K562 (cell line): ENCODE measurements around the gene RPL19. TPM values are rescaled to one million over a fixed set of nuclear protein-coding genes. Genes with fewer than 3 reads are reported as not detected.

Source experiments
- BRD4 ChIP-seq: fragments of 200-600 bp; sonication (generic); IDR thresholded peaks from 2 replicates; pipeline ENCODE4 v1.6.1; 2017; ENCODE audit warnings: inconsistent platforms
- CHCHD3 ChIP-seq: fragments of 250-450 bp; sonication (Bioruptor Pico); IDR thresholded peaks from 2 replicates; pipeline ENCODE4 v2.1.2; 2022; ENCODE audit warnings: mild to moderate bottlenecking
- CHD1 ChIP-seq: fragments of 200-600 bp; sonication (generic); IDR thresholded peaks from one replicate; pipeline ENCODE4 v1.6.1; 2012; ENCODE audit warnings: mild to moderate bottlenecking, moderate library complexity, low read length, inconsistent platforms
- HEY1 ChIP-seq: fragments of 250-450 bp; sonication (Bioruptor Pico); IDR thresholded peaks from 2 replicates; pipeline ENCODE4 v1.5.0; 2020; ENCODE audit warnings: mild to moderate bottlenecking, moderate library complexity, borderline replicate concordance
- KLF1 ChIP-seq: fragments of 450-650 bp; IDR thresholded peaks from 2 replicates; pipeline ENCODE4 v1.6.1; 2016; ENCODE audit warnings: missing genetic modification characterization, missing compliant biosample characterization
- L3MBTL2 ChIP-seq: fragments of 450-650 bp; IDR thresholded peaks from 2 replicates; pipeline ENCODE4 v1.6.1; 2016; ENCODE audit warnings: mild to moderate bottlenecking, moderate library complexity
- LCOR ChIP-seq: sonication (generic); formaldehyde crosslinking; IDR thresholded peaks from 2 replicates; pipeline ENCODE4 v1.8.0; 2022; ENCODE audit warnings: mild to moderate bottlenecking, missing genetic modification reagents
- MEF2A ChIP-seq: IDR thresholded peaks from 2 replicates; pipeline ENCODE4 v1.6.1; 2011; ENCODE audit warnings: low read depth, mild to moderate bottlenecking, low read length, moderate library complexity; ENCODE audit not compliant: control insufficient read depth
- NCOA4 ChIP-seq: fragments of 450-650 bp; IDR thresholded peaks from 2 replicates; pipeline ENCODE4 v1.6.1; 2018; ENCODE audit warnings: mild to moderate bottlenecking; ENCODE audit not compliant: partially characterized antibody
- NCOR1 ChIP-seq: fragments of 450-650 bp; IDR thresholded peaks from 2 replicates; pipeline ENCODE4 v1.6.1; 2016; ENCODE audit warnings: mild to moderate bottlenecking, moderate library complexity
- NELFE ChIP-seq: IDR thresholded peaks from 2 replicates; pipeline ENCODE4 v1.6.1; 2011; ENCODE audit warnings: mild to moderate bottlenecking; ENCODE audit not compliant: insufficient read depth, insufficient read length
- PHF8 ChIP-seq: fragments of 200-600 bp; sonication (generic); IDR thresholded peaks from 2 replicates; pipeline ENCODE4 v1.6.1; 2012; ENCODE audit warnings: mixed run types, mild to moderate bottlenecking, inconsistent platforms, low read length, moderate library complexity, borderline replicate concordance
- SMAD4 ChIP-seq: fragments of 250-450 bp; sonication (Bioruptor Pico); conservative IDR thresholded peaks from 2 replicates; pipeline ENCODE4 v1.8.0; 2021; ENCODE audit warnings: inconsistent platforms, mild to moderate bottlenecking, moderate library complexity
- SMARCE1 ChIP-seq: fragments of 450-650 bp; IDR thresholded peaks from 2 replicates; pipeline ENCODE4 v1.7.1; 2016; ENCODE audit warnings: mild to moderate bottlenecking
- SREBF1 ChIP-seq: fragments of 150-350 bp; IDR thresholded peaks from 2 replicates; pipeline ENCODE4 v1.6.1; 2014; ENCODE audit warnings: antibody characterized with exemption, low read depth, low read length, borderline replicate concordance
- SRSF7 ChIP-seq: fragments of 200-400 bp; formaldehyde crosslinking; optimal IDR thresholded peaks from 2 replicates; pipeline ENCODE3; 2017; ENCODE audit warnings: mild to moderate bottlenecking, low read depth, low read length
- TBP ChIP-seq: optimal IDR thresholded peaks from 2 replicates; pipeline ENCODE3; 2011; ENCODE audit warnings: low read depth, low read length, improper control_type of control experiment
- ZEB2 ChIP-seq: fragments of 450-650 bp; IDR thresholded peaks from 2 replicates; pipeline ENCODE4 v1.6.1; 2016
- ZNF121 ChIP-seq: sonication (generic); formaldehyde crosslinking; conservative IDR thresholded peaks from 2 replicates; pipeline ENCODE4 v1.8.0; 2022; ENCODE audit warnings: missing genetic modification reagents
- ZNF408 ChIP-seq: fragments of 250-450 bp; sonication (Bioruptor Pico); IDR thresholded peaks from 2 replicates; pipeline ENCODE4 v1.4.0; 2020; ENCODE audit warnings: low read depth, mild to moderate bottlenecking, moderate library complexity
- ZZZ3 ChIP-seq: fragments of 450-650 bp; IDR thresholded peaks from 2 replicates; pipeline ENCODE4 v1.6.1; 2016; ENCODE audit warnings: antibody characterized with exemption, mild to moderate bottlenecking, moderate library complexity
- polyA plus RNA-seq, 8 experiments: library from polyadenylated mRNA; depleted of rRNA in 4 of 8; stranded (reverse) in 5 of 8; unstranded in 3 of 8; fragments of >200 nt; fragmentation: Nextera tagmentation in 2 of 8; fragmentation: Illumina TruSeq in 1 of 8; extraction: Ambion mirVana in 2 of 8; extraction: Trizol in 1 of 8; gene quantifications; 2 replicates each; pipeline versions ENCODE4 v1.2.1 to v1.2.3, GENCODE V29; 2011 to 2014; ENCODE audit warnings: inconsistent platforms in 1 of 8, missing spikeins in 1 of 8
- total RNA-seq, 7 experiments: library from RNA; depleted of rRNA in 6 of 7; stranded (reverse); fragments of >200 nt in 6 of 7; fragmentation: Illumina TruSeq in 2 of 7; extraction: Trizol in 2 of 7; gene quantifications; 2 replicates each; pipeline versions ENCODE4 v1.2.1 to v1.2.3, GENCODE V29; 2011 to 2021; ENCODE audit warnings: low replicate concordance in 1 of 7
- TF ChIP-seq, protein P1 (sequence below): fragments of 250-450 bp; sonication (Bioruptor Pico); IDR thresholded peaks from 2 replicates; pipeline ENCODE4 v1.4.0; 2020
- TF ChIP-seq, protein P2 (sequence below): sonication (generic); formaldehyde crosslinking; IDR thresholded peaks from 2 replicates; pipeline ENCODE4 v1.8.1; 2023; ENCODE audit warnings: mild to moderate bottlenecking, missing genetic modification reagents

Gene RPL19
- total and polyA plus RNA-seq, 9 of the 15 experiments (the other 6 are each of a cell fraction or from before 2014, with no cell fraction given) = 2,263 to 4,614 (median 3,727) TPM

DNA sequence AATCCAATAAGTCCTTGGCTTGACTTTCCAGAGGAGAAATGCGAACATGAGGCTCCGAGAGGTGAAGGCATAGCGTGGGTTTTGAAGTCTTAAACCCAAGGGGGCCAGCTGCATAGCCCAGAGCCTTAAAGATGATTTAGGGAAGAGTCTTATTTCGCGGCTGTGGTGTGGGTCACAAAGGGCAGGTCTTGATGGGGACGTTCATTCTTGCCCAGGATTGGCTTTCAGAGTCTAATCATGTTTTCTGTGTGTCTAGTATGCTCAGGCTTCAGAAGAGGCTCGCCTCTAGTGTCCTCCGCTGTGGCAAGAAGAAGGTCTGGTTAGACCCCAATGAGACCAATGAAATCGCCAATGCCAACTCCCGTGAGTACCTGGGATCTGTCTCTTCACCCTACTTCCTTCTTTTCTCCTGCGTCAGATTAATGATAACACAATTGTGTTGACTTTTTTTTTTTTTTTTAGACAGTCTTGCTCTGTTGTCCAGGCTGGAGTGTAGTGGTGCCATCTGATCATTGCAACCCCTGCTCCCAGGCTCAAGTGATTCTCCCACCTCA, 951 bp downstream of the RPL19 start (continued):
- TF ChIP-seq CHD1 (peak; percentile 18), ZZZ3 (no peak), TBP (peak; percentile 39), ZNF121 (CRISPR knock-in tag) (peak; percentile 62), PHF8 (no peak), SMAD4 (0 out of 2 replicates have a peak, but pooled peaks have one; percentile 43), BRD4 (no peak), NCOA4 (no peak), ZNF408 (no peak), SRSF7 (no peak), HEY1 (CRISPR knock-in tag) (no peak), SMARCE1 (0 out of 2 replicates have a peak, but pooled peaks have one; percentile 23), SREBF1 (no peak), CHCHD3 (CRISPR knock-in tag) (no peak), NCOR1 (no peak), L3MBTL2 (no peak), LCOR (CRISPR knock-in tag) (no peak), MEF2A (no peak), NELFE (no peak), KLF1 (tag) (no peak), ZEB2 (no peak)
- TF ChIP-seq, protein P1, sequence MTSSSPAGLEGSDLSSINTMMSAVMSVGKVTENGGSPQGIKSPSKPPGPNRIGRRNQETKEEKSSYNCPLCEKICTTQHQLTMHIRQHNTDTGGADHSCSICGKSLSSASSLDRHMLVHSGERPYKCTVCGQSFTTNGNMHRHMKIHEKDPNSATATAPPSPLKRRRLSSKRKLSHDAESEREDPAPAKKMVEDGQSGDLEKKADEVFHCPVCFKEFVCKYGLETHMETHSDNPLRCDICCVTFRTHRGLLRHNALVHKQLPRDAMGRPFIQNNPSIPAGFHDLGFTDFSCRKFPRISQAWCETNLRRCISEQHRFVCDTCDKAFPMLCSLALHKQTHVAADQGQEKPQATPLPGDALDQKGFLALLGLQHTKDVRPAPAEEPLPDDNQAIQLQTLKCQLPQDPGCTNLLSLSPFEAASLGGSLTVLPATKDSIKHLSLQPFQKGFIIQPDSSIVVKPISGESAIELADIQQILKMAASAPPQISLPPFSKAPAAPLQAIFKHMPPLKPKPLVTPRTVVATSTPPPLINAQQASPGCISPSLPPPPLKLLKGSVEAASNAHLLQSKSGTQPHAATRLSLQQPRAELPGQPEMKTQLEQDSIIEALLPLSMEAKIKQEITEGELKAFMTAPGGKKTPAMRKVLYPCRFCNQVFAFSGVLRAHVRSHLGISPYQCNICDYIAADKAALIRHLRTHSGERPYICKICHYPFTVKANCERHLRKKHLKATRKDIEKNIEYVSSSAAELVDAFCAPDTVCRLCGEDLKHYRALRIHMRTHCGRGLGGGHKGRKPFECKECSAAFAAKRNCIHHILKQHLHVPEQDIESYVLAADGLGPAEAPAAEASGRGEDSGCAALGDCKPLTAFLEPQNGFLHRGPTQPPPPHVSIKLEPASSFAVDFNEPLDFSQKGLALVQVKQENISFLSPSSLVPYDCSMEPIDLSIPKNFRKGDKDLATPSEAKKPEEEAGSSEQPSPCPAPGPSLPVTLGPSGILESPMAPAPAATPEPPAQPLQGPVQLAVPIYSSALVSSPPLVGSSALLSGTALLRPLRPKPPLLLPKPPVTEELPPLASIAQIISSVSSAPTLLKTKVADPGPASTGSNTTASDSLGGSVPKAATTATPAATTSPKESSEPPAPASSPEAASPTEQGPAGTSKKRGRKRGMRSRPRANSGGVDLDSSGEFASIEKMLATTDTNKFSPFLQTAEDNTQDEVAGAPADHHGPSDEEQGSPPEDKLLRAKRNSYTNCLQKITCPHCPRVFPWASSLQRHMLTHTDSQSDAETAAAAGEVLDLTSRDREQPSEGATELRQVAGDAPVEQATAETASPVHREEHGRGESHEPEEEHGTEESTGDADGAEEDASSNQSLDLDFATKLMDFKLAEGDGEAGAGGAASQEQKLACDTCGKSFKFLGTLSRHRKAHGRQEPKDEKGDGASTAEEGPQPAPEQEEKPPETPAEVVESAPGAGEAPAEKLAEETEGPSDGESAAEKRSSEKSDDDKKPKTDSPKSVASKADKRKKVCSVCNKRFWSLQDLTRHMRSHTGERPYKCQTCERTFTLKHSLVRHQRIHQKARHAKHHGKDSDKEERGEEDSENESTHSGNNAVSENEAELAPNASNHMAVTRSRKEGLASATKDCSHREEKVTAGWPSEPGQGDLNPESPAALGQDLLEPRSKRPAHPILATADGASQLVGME (CRISPR knock-in tag) = no peak
- TF ChIP-seq, protein P2, sequence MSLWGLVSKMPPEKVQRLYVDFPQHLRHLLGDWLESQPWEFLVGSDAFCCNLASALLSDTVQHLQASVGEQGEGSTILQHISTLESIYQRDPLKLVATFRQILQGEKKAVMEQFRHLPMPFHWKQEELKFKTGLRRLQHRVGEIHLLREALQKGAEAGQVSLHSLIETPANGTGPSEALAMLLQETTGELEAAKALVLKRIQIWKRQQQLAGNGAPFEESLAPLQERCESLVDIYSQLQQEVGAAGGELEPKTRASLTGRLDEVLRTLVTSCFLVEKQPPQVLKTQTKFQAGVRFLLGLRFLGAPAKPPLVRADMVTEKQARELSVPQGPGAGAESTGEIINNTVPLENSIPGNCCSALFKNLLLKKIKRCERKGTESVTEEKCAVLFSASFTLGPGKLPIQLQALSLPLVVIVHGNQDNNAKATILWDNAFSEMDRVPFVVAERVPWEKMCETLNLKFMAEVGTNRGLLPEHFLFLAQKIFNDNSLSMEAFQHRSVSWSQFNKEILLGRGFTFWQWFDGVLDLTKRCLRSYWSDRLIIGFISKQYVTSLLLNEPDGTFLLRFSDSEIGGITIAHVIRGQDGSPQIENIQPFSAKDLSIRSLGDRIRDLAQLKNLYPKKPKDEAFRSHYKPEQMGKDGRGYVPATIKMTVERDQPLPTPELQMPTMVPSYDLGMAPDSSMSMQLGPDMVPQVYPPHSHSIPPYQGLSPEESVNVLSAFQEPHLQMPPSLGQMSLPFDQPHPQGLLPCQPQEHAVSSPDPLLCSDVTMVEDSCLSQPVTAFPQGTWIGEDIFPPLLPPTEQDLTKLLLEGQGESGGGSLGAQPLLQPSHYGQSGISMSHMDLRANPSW = no peak; the same call in 1 of the 2 replicates
